COLO668 (cell line): ENCODE data around the gene MCL1.
"Not testable (repeated sequence)": the region's sequence is repeated elsewhere in the genome, so short reads cannot be mapped to it uniquely, and the experiment has no call there.

Experiments
- DNase-seq: peaks from one replicate; lab custom pipeline; 2025; ENCODE audit not compliant: unreplicated experiment; lab: John Stamatoyannopoulos, UW

Gene MCL1

GRCh38 chr1:150579110-150579944 lies at the start of gene MCL1:
TSS of gene MCL1 (minus strand) at chr1:150579610. CDS start at chr1:150579530, 80 bp downstream.
- peak; percentile 96 for DNase-seq

- no peak for DNase-seq
Measured at GRCh38 chr1:150628766-150629114, 49.3 kb upstream of the MCL1 start.

DNA sequence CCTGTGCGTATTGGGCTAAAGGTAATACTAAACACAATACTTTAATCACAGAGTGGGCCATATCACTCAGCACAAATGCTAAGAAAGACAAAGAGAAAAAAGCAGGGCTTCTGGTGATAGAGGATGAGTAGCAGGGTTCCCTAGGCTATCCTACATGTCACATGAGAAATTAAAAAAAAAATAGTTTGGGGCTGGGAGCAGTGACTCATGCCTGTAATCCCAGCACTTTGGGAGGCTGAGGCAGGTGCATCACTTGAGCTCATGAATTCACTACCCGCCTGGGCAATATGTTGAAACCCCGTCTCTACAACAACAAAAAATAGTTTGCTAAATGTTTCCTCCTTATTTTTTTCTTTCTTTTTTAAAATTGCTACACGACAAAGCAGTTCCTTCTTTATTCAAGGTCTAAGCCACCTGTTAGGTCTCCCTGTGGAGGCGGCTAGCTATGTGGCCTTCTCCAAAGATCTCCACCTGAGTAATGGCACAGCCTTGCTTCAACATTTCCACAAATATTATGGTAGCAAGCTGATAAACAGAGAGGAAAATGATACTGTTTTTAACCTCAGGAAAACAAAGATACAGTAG lies 48.5 kb upstream of the MCL1 start:
- DNase-seq = peak; percentile 14

DNA sequence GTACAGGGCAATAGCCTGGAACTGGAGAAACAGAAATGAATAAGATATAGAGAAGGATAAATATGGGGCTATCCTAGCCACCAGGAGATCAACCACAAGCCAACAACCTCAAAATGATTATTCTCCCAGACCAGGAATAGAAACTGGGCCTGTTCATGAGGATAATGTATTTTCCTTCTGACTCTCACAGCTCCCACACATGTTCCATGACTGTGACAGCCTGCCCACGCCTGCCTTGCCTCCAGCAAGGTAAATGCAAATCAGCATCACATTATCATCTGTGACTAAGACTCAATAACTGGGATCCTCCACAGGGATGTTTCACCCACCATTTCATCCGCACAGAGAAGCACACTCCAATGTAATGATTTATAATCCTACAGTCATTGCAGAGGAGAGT lies 46.7 kb upstream of the MCL1 start:
- no peak for DNase-seq

DNA sequence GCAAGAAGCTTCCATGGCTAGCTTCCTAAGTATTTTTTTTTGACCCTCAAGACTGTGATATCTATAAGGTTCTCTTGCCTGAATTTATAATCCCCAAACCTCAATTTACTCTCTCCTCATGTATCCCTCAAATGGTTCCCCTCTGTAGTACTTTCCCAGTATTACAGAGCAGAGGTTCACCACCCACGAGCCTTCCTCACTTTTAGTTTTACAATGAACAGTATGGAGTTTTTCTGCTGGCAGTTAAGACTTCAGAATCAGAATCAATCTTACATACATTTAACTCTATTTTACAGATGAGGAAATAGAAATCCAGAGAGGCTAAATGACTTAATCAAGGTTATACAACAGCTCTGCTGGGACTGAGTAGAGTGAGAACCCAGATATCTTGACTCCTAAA lies 45.1 kb upstream of the MCL1 start:
- DNase-seq = not testable (repeated sequence)

- DNase-seq = not testable (repeated sequence)
Measured at GRCh38 chr1:150624134-150624533, 44.7 kb upstream of the MCL1 start.

DNA sequence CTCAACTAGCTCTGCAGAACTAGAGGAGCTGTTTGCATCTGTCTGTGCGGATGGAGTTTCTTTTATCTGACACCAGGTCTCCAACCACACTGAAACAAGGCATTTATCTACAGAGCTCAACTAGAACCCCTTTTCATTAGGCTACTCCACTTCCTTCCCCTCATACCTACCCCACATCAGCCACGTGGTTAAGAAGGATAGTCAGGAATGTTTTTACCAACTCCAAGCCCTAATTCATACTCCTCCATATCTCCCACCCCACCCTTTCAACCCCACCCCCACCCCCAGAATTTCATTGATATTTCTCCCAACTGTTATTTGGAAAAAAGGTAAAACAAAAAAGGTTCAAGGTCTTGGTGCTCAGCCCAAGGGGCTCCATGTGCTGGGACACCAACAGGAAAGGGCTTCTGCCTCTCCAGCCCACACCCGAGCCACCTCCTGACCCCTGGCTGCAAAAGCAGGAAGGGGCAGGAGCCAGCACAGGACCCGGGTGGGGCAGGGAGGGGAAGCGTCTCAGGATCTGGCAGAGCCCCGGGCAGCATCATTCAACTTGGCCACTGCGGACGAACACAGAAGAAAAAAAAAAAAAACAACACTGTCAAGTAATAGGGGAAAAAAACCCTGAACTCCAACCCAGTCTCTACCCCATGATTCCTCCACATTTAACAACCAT lies 43.0 kb upstream of the MCL1 start:
- no peak for DNase-seq

DNA sequence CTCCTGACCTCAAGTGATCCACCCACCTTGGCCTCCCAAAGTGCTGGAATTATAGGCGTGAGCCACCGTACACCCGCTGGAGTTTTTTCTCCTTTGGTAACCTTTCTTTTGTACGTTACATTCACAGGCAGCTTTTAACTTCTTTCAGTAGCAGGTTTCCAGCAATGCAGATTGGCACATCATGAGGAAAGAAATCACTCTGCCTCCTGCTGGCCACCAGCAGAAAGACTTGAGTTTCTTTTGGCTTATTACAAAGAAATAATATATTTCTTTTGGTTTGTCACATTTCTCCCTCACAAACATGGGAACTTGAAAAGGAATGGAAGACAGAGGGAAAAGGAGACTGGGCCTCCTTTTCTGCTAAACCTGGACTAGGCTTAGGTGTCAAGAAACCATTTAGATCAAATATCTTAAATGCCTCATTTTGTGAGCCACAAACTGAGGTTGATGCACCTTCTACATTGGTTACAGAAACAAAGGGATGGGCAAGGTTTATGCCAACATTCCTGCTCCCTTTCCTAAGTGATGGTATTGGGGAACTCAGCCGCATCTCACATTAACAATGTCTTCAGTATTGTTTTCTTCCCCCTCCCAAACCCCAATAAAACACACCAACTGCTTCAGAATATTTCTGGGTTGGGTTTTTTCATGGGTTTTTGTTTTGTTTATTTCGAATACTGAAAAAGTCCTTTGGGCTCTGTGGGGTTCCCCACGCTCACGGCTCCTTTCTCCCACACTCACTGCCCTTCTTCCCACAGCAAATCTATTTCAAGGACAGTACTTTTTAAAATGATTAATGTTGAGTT lies 42.3 kb upstream of the MCL1 start:
- peak; percentile 29 for DNase-seq

DNA sequence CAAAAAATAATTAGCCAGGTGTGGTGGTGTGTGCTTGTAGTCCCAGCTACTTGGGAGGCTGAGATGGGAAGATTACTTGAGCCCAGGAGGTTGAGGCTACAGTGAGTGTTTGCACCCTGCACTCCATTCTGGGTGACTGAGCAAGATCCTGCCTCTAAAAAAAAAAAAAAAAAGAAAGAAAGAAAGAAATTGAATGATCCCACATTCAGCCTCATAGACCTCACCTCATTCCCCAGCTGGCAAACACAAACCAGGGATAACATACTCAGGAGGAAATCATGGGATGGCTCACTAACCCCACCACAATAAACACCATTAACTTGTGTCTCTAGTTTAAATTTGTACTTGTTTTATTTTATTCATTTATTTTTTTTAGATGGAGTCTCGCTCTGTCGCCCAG lies 41.5 kb upstream of the MCL1 start:
- no peak for DNase-seq

DNA sequence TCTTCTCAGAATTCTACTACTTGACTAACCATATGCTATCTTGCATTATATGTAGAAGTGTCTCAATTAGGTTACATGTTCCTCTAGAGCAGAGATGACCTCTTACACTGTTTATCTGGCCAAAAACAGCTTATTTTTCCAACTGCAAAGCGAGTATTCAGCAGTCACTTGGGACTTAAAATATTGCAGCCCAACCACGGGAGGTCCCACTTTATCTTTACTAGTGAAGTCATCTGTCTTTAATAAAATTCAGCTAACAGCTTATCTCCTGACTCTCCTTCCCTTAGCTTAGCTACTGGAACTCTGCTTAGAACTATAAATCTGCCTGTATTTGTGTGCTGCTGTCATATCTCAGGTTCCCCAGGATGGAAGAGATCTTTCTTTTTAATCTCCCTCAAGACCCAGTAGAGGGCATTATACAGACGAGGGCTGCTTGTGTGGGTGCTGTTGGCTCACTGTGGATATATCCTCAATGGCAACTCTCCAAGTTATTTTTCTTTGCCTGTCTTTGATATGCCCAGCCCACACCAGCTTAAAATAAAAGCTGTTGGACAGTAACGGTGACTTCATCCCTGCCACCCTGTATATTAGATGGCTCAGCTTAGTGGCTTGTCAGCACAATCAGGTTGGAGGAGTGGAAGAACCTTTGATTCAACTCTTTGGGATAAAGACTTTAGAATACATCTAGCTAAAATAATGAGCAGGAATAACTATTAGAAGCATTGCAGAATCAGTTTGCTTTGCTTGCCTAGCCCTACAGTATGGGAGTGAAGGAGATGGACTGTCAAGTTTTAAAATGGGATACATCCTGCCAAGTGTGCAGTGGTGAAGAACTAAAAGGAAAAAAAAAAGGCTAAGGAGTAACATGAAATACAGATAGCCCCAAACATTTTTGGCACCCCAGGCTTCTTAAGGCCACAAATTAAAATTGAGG lies 40.4 kb upstream of the MCL1 start:
- DNase-seq = no peak

GRCh38 chr1:150615346-150616201 lies 36.2 kb upstream of the MCL1 start:
- no peak for DNase-seq

- DNase-seq = peak; percentile 75
Measured at GRCh38 chr1:150613061-150613920, 33.9 kb upstream of the MCL1 start.

DNA sequence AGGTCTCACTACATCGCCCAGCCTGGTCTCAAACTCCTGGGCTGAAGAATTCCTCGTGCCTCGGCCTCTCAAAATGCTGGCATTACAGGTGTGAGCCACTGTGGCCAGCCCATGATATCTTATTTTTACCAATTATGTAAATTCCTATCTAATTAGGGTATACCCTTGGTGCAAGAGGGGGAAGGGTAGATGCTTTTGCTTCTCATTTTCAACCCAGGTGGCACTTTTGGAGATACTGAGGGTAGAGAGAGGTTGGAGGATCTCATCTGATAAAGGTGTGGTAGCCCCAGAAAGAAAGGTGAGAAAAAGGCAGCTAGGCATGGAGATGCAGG lies 32.6 kb upstream of the MCL1 start:
- no peak for DNase-seq

- no peak for DNase-seq
Measured at GRCh38 chr1:150610576-150610975, 31.2 kb upstream of the MCL1 start.

DNA sequence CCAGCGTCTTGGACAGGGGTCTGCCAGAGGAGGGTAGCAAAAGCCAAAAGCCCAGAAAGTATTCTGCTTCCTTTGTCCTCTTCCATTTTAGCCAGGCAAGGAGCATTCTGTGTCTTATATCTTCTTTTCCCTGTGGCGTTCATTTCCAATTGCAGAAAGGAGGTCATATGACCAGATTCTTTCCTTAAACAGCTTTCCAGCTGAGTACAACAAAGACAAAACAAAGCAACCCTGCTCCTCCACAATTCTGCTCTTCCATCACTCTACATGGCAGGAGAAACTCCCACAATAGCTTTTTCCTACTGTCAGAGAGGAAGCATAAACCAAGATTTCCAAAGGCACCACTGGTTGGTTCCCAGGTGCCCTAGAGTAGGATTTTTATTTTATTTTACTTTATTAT lies 30.3 kb upstream of the MCL1 start:
- DNase-seq = no peak

DNA sequence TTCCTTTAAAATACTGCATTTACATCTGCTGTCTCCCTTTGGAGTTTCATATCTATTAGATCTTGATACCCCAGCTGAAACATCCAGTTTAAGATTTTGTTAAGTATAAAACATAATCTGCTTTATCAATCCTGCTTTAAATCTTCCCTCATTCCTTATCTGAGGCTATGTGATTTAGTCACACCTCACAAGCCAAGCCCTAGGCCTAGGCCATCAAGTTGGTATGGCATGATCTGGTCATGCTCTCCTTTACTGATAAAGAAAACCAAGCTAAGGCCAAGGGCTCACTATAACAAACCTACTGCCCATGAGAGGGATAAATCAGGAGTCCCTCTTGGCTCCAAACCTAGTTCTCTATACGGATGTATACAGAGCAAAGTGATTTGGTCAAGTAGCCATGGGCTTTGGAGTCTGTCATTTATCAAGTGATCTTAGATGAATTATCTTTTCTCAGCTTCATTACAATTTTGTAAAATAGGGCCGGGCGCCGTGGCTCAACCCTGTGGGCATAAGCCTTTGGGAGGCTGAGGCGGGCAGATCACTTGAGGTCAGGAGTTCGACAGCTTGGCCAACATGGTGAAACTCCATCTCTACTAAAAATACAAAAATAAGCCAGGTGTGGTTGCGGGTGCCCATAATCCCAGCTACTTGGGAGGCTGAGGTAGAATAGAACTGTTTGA lies 27.2 kb upstream of the MCL1 start:
- DNase-seq = no peak

- not testable (repeated sequence) for DNase-seq
Measured at GRCh38 chr1:150605451-150605731, 26.0 kb upstream of the MCL1 start.

DNA sequence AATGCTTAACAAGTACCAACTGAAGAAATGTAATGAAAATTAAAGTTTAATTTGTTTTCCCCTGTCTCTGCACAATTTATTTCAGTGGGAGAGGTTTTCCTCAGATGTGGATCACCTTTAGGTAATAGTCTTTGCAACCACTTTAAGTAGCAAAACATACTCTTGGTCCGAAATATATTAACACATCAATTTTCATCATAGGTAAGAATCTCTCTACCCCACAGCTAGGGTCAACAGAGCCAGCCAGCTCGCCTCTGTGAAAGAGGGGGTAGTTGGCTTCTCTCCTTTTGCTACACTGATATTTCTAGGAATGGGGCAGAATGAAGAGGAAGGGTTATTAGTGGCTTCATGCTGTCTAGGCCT lies 24.8 kb upstream of the MCL1 start:
- DNase-seq = no peak
